Retina (tissue), 1 donor: ENCODE results near the gene ENOPH1.
A peak's percentile ranks its signal among the peaks of the same experiment; 100 is the strongest.
"Not testable (repeated sequence)": the region's sequence is repeated elsewhere in the genome, so short reads cannot be mapped to it uniquely, and the experiment has no call there.

Experiments
- DNase-seq: peaks from one replicate; pipeline ENCODE4 v3.0.0-alpha.2; 2016

ENOPH1 gene

DNA sequence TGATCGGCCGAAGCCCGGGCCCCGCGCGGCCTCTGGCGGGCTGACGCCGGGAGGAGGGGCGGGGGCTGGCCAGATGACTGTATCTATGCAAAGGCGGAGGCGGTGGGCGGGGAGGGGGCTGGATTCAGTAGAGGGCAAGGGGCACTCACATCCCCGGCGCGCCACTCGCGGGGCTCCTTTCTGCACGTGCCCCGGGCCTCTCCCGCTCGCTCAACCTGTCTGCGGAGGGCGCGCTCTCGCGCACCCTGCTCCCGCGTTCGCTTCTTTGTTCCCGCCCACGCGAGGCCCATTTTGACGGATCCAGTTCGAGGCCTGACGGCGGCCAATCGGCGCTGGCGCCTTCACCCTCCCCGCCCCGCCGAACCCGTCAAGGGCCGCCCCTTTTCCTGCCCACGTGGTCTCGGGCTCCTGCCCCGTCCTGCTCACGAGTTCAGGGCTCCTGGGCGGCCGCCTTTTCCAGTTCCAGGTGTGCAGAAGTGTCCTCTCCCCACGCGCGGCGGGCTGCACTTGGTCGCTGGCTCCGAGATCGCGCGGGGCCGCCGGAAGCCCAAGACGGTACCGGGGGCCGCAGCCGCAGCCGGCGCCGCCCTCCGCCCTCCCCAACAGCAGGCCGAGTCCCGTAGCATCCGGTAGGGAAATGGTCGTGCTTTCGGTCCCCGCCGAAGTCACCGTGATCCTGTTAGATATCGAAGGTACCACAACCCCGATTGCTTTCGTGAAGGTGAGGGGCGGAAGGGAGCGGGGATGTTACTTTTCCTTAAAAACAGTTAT lies at the start of gene ENOPH1, which contains the start of gene HNRNPDL:
ENOPH1 (plus strand) TSS at position 398 of the 771 bp plus-strand sequence; CDS start at position 638, 240 bp downstream.
HNRNPDL (minus strand) TSS at position 270 of the 771 bp plus-strand sequence. CDS start 772 bp downstream, outside the sequence.
- DNase-seq, result peak; percentile 99

DNA sequence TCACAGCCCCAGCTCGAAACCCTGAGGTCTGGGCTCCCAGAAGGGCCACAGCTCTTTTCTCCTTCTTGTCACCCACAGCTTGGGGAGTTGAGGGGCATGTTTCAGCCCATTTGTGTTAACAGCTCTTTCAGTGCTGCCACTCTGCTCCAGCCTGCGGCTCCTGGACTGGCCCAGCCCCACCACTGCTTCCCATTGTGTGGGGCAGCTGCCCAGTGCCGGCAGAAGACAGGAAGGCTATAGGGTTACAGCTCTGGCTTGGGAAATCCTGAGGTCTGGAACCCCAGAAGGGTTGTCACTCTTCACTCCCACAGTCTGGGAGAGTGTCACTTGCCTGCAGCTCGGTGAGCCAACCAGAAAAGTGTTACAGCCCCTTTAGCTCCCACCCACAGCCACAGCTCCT lies 49.6 kb upstream of the ENOPH1 start:
- no peak for DNase-seq

DNA sequence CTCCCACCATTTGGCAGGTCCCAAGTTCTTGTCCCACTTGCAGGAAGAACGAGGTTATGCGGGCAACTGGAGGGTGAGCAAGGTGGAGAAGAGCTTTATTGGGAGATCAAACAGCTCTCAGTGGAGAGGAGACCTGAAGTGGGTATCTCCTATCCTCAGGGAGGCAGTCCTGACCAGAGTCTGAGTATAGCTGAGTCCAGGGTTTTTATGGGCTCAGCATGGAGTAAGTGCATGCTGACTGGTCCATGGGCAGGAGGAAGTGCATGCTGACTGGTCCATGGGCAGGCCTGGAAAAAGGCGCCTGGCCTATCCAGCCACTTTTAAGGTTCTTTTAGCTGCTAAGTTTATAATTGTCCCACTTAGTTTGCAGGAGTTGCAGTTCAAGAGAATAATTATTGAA lies 49.2 kb upstream of the ENOPH1 start:
- no peak for DNase-seq

DNA sequence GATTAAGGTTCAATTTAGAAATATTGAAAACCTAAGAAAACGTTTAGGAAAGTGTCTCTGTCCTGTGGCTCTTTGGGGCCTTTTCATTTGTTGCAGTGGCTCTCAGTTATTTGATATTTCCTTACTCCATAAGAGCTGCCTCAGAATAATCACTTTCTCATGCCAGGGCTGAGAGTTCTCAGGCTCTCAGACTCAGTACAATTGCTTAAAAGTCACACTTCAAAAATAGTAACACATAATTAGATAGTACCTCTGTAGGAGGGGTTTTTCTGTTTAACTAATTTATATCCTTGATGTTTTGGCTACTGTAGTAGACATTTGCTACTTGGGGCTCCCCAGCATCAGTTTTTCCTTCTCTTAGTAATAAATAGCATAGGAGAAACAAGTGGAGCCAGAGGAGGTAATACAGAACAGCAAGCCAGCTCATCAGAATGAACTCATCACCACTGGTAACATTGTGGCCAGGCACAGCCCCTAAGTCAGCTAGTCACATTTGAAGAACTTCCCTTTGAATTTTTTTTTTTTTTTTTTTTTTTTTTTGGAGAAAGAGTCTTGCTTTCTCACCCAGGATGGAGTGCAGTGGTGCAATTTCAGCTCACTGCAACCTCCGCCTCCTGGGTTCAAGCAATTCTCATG lies 48.6 kb upstream of the ENOPH1 start:
- no peak for DNase-seq

DNA sequence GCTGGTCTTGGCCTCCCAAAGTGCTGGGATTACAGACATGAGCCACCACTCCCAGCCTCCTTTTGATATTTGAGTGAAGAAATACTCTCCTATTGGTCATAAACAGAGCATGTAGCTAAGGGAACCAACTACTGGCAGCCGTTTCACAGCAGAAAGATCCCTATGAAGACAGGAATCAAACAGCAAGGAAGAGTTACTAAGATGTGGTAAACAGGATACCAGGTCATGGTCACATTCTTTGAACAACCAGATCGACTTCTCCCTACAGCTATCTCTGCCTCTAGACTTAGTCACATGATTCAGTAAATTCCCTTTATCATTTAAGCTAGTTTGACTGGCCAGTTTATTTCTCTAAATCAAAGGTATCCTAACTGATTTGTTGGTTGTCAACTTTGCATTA lies 47.6 kb upstream of the ENOPH1 start:
- no peak for DNase-seq

DNA sequence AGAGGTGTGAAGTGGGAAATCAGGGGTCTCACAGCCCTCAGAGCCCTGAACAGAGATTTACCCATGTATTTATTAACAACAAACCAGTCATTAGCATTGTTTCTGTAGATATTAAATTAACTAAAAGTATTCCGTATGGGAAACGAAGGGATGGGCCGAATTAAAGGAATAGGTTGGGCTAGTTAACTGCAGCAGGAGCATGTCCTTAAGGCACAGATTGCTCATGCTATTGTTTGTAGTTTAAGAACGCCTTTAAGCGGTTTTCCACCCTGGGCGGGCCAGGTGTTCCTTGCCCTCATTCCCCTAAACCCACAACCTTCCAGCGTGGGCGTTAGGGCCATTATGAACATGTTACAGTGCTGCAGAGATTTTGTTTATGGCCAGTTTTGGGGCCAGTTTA lies 44.1 kb upstream of the ENOPH1 start:
- not testable (repeated sequence) for DNase-seq

DNA sequence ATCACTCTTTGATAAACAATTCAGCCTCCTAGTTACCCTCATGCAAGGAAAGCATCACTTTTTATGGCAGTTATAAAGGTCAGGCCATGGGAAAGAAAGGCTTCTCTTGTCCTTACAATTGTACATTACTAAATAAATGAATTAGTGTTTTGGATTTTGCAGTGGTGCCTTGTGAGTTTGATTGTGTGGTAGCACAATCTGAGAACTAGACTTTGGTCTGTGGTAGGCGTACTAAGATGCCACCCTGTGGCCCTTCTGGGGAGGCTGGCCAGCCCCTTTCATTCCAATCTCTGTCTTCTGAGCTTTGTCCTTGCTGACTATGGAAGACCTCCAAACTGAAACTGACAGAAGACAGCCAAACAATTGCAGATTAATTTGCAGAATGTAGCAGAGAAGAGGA lies 42.0 kb upstream of the ENOPH1 start:
- no peak for DNase-seq

DNA sequence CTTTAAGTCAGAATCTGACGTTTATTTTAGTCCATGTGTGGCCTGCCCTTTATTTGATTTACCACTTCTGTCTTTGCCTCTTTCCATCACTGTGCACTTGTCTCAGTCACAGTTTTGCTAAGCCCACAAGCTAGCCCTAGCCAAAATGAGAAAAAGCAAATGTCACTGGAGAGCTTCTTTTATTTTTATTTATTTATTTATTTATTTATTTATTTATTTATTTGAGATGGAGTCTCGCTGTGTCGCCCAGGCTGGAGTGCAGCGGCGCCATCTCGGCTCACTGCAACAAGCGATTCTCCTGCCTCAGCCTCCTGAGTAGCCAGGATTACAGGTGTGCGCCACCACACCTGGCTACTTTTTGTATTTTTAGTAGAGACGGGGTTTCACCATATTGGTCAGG lies 40.3 kb upstream of the ENOPH1 start:
- not testable (repeated sequence) for DNase-seq

DNA sequence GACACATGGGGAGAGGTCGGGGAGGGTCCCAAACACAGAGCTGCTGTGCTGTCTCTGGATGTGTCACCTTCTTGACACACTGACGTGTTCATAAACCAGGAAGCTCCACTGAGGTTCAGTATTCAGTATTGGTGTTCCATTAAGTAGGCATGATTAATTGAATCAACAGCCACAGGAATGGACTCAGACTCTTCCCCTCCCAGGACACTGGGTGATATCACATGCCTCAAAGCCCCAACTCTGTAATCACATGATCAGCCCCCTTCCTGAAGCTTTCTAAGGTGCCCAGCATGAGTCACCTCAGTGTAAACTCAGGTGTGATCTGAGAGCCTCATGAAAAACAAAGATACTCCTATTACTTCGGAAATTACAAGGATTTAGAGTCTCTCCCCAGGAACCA lies 35.5 kb upstream of the ENOPH1 start:
- DNase-seq, result no peak

DNA sequence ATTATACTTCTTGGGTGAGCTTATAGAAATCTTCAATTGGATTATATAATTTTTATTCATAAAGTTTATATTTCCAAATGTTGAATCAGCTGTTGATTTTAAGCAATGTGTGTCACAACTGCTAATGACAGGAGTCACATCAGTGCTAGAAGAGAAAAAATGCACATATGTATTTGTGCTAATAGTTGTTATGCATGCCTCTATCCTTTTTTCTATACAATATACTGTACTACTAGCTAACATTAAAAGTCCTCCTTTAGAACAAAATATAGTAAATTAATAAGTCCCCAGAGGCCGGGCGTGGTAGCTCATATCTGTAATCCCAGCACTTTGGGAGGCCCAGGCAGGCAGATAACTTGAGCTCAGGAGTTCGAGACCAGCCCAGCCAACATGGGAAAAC lies 32.9 kb upstream of the ENOPH1 start:
- no peak for DNase-seq

DNA sequence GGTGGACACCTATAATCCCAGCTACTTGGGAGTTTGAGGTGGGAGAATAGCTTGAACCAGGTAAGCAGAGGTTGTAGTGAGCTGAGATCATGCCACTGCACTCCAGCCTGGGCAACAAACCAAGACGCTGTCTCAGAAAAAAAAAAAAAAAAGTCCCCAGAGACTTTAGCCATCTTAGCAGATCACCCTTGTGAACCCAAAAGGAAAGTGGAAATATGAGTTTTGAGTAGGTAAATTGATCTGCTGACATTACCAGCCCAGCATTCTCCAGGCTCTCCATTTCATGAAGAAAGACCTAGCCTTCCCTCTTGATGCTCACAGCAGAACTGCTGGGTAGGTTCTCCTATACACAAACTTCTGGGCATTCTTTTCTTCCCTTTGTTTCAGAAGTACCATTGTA lies 32.1 kb upstream of the ENOPH1 start:
- DNase-seq, result no peak

DNA sequence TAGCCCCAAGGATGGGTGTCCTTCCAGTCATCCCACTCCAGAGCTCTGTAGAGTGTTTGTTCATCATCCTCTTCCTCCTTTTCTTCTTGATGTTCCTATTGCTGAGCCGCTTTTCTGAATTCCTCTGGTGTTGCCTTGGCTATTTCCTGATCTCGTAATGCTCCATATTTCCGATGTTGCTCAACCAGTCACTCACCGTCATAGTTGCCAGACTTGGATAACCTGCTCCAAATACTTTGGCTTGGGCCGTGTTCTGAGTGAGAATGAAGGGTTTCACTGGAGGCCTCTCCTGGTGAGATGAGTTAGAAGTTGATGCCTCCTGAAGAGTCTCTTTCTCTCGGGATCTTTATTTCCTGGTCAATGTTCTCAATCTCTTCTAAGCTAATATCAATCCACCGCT lies 28.8 kb upstream of the ENOPH1 start:
- no peak for DNase-seq

DNA sequence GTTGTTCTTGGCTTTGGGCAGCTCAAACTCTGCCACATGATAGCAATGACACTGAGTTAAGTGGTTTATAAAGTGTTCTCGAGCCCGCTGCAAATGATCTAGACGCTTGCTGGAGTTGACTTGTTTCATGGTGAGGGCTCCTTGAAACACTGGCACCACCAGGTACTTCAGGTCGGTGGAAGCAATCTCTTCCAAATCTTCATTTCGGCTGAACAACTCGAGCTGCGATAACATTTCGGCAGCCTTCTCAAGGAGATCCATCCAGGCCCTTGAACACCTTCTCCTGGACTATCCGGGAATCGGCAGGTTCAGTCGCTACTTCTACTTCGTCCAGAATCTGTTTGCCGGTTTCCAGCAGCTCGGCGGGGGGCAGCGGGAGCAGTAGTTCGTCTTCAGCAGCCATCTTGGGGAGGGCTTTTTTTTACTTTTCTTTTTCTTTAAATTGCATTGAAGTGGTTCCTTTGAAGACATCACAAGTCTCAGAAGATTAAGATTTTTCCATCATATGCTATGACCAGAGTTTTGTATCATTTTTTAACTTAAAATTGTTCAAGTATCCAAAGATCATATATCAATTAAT lies 28.1 kb upstream of the ENOPH1 start:
- no peak for DNase-seq

DNA sequence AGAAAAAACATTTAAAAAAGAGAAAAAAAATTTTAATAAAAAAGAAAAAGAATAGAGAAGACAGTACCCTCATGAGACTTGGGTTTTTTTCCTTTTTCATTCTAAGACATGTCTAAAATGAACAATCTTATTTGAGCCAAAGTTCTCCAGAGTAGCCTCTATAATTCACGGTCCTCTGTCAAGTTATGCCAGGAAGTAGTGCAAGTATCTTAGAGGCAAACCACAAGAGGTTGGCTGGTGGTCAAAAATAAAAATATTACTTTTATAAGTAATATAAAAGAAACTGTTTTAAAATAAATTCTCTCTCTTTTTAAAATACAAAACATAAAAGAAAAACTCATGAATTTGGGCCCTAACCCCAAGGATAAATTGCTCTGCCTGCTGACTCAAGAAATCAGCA lies 26.7 kb upstream of the ENOPH1 start:
- no peak for DNase-seq

DNA sequence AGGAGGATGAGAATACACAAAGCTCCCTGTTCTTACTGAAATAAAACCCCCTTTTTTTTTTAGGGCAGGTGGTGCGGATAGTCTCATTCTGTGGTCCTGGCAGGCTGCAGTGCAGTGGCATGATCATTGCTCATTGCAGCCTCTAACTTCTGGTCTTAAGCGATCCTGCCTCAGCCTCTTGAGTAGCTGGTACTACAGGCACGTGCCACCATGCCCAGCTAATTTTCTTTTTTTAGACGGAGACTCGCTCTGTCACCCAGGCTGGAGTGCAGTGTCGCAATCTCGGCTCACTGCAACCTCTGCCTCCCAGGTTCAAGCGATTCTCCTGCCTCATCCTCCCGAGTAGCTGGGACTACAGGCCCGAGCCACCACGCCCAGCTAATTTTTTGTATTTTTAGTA lies 15.3 kb upstream of the ENOPH1 start:
- not testable (repeated sequence) for DNase-seq

DNA sequence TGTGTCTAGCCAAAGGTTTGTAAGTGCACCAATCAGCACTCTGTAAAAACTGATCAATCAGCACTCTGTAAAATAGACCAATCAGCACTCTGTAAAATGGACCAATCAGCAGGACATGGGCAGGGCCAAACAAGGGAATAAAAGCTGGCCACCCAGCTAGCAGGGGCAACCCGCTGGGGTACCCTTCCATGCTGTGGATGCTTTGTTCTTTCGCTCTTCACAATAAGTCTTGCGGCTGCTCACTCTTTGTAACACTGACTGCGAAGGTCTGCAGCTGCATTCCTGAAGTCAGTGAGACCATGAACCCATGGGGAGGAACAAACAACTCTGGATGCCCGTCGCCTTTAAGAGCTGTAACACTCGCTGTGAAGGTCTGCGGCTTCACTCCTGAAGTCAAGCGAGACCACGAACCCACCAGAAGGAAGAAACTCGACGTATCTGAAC lies 14.4 kb upstream of the ENOPH1 start:
- DNase-seq, result no peak

DNA sequence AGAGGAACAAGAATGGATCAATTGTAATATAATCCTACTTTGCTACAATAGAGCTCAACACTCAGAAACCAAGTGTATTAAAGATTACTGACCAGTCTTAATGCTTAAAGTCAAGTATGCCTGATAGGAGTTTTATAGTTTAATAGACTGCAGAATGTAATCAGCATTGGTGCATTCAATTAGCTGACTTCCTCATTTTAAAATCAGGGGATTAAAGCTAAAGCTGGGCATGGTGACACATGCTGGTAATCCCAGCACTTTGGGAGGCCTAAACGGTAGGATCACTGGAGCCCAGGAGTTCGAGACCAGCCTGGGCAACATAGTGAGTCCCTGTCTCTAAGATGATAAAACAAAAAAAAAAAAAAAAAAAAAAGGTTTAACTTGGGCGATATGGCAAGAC lies 10.9 kb upstream of the ENOPH1 start:
- DNase-seq, result no peak

DNA sequence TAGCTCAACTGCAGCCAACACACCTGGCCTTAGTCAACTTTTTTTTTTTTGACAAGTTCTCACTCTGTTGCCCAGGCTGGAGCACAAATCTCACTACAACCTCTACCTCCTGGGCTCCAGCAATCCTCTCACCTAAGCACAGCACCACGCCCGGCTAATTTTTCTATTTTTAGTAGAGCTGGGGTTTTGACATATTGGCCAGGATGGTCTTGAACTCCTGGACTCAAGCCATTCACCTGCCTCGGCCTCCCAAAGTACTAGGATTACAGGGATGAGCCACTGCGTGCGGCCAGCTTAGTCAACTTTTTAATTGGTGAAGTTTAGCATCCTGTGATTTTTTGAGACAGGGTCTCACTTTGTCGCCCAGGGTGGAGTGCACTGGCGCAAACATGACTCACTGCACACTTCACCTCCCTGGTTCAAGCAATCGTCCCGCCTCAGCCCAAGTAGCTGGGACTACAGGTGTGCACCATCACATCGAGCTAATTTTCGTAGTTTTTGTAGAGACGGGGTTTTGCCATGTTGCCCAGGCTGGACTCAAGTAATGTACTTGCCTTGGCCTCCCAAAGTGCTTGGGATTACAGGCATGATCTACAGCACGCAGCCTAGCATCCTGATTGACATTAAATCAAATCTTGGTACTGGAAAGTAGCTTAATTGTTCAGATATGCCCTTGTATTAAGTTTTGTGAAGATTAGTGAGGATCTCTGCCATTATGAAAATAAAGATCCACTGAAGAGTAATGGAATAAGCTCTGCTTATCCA lies 8.4 kb upstream of the ENOPH1 start:
- no peak for DNase-seq

DNA sequence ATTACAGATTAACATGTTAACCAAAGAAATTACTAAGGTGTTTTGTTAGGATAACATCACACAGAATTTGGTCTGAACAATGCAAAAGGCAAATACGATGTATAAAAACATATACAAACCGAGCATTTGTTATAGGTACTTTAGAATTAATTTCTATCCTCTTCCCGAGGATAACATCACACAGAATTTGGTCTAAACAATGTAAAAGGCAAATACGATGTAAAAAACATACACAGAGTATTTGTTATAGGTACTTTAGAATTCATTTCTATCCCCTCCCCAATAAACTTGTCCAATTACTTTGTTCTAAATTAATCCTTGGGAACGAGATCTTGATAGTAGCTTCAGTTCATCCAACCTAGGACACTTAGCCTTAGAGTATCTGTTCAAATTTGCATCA lies 7.8 kb upstream of the ENOPH1 start:
- DNase-seq, result no peak

DNA sequence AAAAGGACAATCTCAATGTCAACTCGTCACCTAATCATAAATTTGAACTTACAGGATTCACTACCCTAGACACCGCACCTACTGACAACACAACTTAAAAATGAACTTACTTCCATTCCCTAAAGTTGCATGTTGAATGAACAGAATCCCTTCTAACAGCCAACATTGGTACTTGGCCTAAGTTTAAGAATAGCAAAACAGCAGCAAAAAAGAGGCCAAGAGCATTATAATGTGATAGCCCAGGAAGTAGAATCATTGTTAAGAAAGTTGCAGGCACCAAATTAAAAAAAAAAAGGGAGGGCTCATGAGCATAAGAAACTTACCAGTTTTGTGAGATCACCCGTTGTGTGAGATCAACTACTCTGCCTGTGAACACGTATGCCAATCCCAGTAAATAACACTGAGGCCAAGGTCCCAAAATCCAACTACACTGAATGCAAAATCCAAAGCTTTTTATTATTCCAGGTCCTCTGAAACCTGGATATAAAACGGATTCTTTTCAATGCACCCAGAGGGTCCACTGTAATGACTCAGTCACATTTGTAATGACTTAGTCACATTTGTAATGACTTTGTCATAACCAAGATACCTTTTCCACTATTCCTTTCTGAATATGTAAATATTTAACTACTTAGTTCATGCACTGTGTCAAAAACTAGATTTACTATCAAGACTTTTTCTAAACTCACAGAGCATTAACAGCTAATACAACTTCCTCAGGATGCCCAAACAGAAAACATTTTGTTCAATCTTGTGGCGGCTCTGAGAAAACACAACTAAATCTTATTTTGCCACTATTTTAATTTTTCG lies 6.9 kb upstream of the ENOPH1 start:
- no peak for DNase-seq

DNA sequence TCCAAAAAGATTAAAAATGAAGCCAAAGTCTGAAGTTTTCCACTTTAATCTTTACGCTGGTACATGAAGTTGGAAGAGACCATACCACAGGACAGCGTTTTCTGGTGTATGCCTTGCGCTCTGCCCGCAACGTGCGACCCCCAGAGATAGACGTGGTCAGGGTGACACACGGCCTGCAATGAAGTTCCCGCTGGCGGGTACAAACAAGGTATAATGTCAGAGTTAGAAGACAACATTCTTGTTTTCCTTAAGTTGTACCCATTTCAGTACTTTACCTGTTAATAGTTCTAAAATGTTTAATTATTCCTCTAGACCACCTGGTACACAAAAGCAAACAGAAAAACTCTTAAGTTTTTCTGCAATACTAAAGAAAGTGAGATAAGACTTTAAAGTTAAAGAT lies 4.9 kb upstream of the ENOPH1 start:
- no peak for DNase-seq

DNA sequence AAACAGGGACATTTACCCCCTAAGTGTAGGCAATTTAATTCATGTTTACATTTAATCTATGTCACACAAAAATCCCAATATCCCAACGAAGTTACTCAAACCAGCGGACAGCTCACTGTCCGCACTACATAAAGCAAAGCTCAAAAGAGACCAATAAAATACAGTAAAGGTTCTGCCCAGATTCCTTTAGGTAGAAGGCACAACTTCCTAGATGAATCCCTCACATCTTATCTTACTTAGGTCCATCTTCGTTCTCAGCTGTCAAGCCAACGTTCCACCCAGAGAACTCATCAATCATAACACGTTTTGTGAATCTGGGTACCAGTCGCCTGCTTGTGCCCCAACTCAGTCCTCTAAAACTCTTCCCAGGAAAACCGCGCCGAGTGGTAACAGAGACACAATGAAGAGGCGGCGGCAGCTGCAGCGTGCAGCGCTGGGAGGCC lies 1.8 kb upstream of the ENOPH1 start:
- DNase-seq, result no peak
